Adipocyte (in vitro differentiated cells): ENCODE data around the gene PSMB10.
A peak's percentile ranks its signal among the peaks of the same experiment; 100 is the strongest.

ENCODE experiments used
- DNase-seq: peaks from one replicate; pipeline ENCODE4 v3.0.0-alpha.2; 2015; ENCODE audit warnings: low read depth
- H3K27me3 ChIP-seq: replicated peaks from 2 replicates; pipeline ENCODE4 v1.7.0; 2013; ENCODE audit warnings: mild to moderate bottlenecking, low read length, moderate library complexity; ENCODE audit not compliant: control insufficient read depth, insufficient read depth
- H3K36me3 ChIP-seq: 2 replicates; pipeline ENCODE4 v1.7.0; 2013; ENCODE audit warnings: low read length, mild to moderate bottlenecking, moderate library complexity; ENCODE audit not compliant: control insufficient read depth, insufficient read depth, severe bottlenecking
- H3K4me1 ChIP-seq: 2 replicates; pipeline ENCODE4 v1.7.0; 2013; ENCODE audit warnings: mild to moderate bottlenecking, low read length, moderate library complexity; ENCODE audit not compliant: control insufficient read depth, insufficient read depth
- H3K4me3 ChIP-seq: 2 replicates; pipeline ENCODE4 v1.7.0; 2013; ENCODE audit warnings: mild to moderate bottlenecking, low read length, moderate library complexity
- H3K9ac ChIP-seq: 2 replicates; pipeline ENCODE4 v1.7.0; 2013; ENCODE audit warnings: mild to moderate bottlenecking, low read length, moderate library complexity
- H3K9me3 ChIP-seq: 2 replicates; pipeline ENCODE4 v1.7.0; 2013; ENCODE audit warnings: mild to moderate bottlenecking, low read length, moderate library complexity; ENCODE audit not compliant: control insufficient read depth

Gene PSMB10

DNA sequence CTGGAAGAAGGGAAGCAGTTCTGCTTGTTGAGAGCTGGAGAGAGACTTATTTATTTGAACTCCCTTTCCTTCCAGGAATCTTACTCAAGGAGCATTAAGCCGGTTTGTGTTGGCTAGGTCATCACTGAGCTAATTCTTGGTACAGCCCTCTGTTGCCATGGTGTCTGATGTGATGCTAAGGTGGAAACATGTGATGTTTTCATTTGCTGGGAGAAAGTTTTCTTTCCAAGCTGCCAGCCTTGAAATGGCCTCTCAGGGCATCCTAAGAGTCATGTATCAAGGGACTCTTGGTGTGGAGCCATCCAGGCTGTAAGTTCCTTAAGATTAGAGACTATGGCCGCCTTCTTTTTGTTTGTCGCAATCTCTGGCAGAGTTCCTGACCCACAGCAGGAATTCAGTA, 39.4 kb downstream of the PSMB10 start:
- DNase-seq, result peak; percentile 42
- Histone ChIP-seq H3K9me3 (no peaks in the 10 kb centered on the region), H3K9ac (no peak overlapping the region), H3K27me3 (no peaks in the 10 kb centered on the region), H3K4me1 (peaks cover 28% of the 10 kb centered on the region), H3K4me3 (no peak overlapping the region), H3K36me3 (peaks cover 3% of the 10 kb centered on the region)

DNA sequence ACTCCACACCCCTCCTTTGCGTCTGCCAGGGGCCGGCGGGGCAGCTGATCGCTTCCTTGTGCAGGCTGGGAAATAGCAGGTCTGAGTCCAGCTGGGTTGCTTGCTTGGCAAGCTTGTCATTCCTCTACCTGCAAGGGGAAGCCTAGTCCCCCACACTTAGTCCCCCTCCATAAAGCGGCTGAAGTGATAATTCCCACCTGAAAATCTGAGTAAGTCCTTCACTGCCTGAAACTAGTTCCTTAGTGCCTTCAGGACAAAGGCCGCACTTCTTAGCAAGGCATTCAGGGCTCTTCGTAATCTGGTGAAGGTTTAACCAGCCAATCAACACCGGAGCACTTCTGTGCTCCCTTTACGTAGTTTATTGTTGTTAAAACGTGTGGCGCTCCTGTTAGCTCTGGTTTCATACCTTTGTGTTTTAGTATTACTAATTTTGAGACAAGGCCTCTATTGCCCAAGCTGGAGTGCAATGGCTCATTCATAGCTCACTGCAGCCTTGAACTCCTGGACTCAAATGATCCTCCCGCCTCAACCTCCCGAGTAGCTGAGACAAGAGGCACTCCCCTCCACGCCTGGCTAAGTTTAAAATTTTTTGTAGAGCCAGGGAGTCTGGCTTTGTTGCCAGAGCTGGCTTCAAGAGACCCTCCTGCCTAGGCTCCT, 42.8 kb downstream of the PSMB10 start:
- Histone ChIP-seq H3K4me1 (peaks cover 28% of the 10 kb centered on the region), H3K27me3 (no peaks in the 10 kb centered on the region), H3K9me3 (no peaks in the 10 kb centered on the region), H3K36me3 (no peaks in the 10 kb centered on the region), H3K4me3 (peak overlapping the region; percentile 94), H3K9ac (peak overlapping the region; percentile 97)
- DNase-seq, result no peak

DNA sequence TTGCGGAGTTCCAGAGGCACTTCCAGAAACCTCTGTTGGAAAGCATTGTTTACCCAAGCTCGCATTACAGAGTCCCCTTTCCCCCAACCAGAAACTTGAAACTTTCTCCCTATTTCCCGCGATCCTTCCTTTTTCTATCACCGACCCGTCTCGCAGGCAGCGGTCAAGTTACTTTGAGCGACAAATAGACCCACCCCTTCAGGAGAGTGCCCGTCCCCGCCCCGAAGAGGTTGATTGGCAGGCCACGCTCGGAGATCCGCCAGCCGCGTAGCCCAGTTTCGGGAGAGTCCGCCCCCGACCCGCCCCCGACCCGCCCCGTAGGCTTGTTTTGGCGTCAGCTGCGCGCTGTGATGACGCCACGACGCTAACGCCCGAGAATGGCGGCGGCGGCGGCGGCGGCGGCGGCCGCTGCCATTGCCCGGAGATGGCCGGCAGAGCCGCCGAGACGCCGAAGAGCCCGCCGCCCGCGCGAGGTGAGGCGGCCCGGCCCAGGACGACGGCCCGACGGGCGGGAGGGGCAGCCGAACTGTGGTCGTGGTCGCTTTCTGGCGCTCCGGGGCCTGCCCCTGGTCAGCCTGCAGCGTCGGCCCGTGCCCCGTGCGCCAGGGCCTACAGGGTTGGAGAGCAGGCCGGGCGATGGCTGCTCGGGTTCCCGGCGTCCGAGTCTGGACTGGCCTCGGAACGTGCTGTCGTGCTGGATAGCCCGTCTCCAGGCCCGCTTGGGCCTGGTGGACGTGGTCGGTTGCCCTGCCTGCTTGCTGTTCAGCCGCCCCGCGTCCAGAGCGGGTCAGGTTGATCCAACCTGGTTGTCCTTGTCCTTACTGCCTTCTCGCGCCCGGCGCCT, 43.5 kb downstream of the PSMB10 start, which contains the start of gene PSKH1:
Gene PSKH1, plus strand, starts transcription at position 356 of the 844 bp plus-strand sequence. CDS start 15,496 bp downstream, outside the sequence.
- Histone ChIP-seq H3K9me3 (no peaks in the 10 kb centered on the region), H3K36me3 (no peaks in the 10 kb centered on the region), H3K4me3 (peak within 1 kb of the TSS; percentile 94), H3K27me3 (no peaks in the 10 kb centered on the region), H3K9ac (peak within 1 kb of the TSS; percentile 97), H3K4me1 (peaks cover 28% of the 10 kb centered on the region)
- DNase-seq, result peak; percentile 99

GRCh38 chr16:67892375-67892774, 44.3 kb downstream of the PSMB10 start:
- peak overlapping the region; percentile 84 for H3K9ac ChIP-seq
- H3K4me3 ChIP-seq, result peak overlapping the region; percentile 81
- H3K9me3 ChIP-seq, result no peaks in the 10 kb centered on the region
- no peaks in the 10 kb centered on the region for H3K27me3 ChIP-seq
- peaks cover 25% of the 10 kb centered on the region for H3K4me1 ChIP-seq
- no peak for DNase-seq
- no peaks in the 10 kb centered on the region for H3K36me3 ChIP-seq

DNA sequence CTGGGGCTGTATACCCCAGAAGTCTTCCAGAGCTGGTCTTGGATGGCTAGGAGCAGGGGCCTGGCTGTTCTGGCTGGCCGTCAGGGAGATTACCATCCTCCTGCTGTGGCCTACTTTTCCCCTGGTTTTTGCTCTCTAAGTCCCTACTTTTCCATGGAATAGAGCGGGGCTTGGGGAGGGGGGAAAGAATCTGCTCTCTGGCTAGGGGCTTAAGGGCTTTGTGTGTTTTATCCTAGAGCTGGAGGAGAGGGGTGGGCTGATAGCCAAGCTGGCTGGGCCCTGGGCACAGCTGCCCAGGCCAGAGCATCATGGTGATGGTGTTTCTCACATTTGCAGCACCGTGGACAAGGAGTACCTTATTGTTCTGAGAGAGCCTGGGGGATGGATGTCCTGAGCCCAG, 48.3 kb downstream of the PSMB10 start:
- Histone ChIP-seq H3K9me3 (no peaks in the 10 kb centered on the region), H3K4me1 (peaks cover 14% of the 10 kb centered on the region), H3K9ac (no peak overlapping the region), H3K4me3 (no peak overlapping the region), H3K27me3 (no peaks in the 10 kb centered on the region), H3K36me3 (peaks cover 10% of the 10 kb centered on the region)
- no peak for DNase-seq

- DNase-seq, result no peak
- Histone ChIP-seq H3K27me3 (no peaks in the 10 kb centered on the region), H3K9me3 (no peaks in the 10 kb centered on the region), H3K4me3 (no peak overlapping the region), H3K9ac (no peak overlapping the region), H3K36me3 (peaks cover 29% of the 10 kb centered on the region), H3K4me1 (peaks cover 9% of the 10 kb centered on the region)
These were observed 50.3 kb downstream of the PSMB10 start for GRCh38 chr16:67886387-67886786.

GRCh38 chr16:67885976-67886375, 50.7 kb downstream of the PSMB10 start:
- DNase-seq, result no peak
- Histone ChIP-seq H3K4me1 (peaks cover 9% of the 10 kb centered on the region), H3K36me3 (peaks cover 34% of the 10 kb centered on the region), H3K4me3 (no peak overlapping the region), H3K9ac (no peak overlapping the region), H3K27me3 (no peaks in the 10 kb centered on the region), H3K9me3 (no peaks in the 10 kb centered on the region)

- H3K4me3 ChIP-seq, result no peak overlapping the region
- H3K9me3 ChIP-seq, result no peaks in the 10 kb centered on the region
- peaks cover 9% of the 10 kb centered on the region for H3K4me1 ChIP-seq
- DNase-seq, result no peak
- H3K27me3 ChIP-seq, result no peaks in the 10 kb centered on the region
- H3K36me3 ChIP-seq, result peaks cover 38% of the 10 kb centered on the region
- no peak overlapping the region for H3K9ac ChIP-seq
These were observed 51.1 kb downstream of the PSMB10 start for GRCh38 chr16:67885545-67885944.

GRCh38 chr16:67884684-67885083, 52.0 kb downstream of the PSMB10 start, which contains the start of gene NRN1L:
TSS of gene NRN1L (plus strand) at chr16:67884885. CDS start at chr16:67884904, 19 bp downstream.
- DNase-seq, result peak; percentile 86
- Histone ChIP-seq H3K36me3 (peaks cover 46% of the 10 kb centered on the region), H3K4me1 (peaks cover 9% of the 10 kb centered on the region), H3K4me3 (no peak within 1 kb of the TSS), H3K27me3 (no peaks in the 10 kb centered on the region), H3K9ac (no peak within 1 kb of the TSS), H3K9me3 (no peaks in the 10 kb centered on the region)
